Esophagus squamous epithelium (tissue), 5 donors: Measurements from ENCODE around the gene ILF3. TPM values are rescaled to one million over a fixed set of nuclear protein-coding genes. Genes with fewer than 3 reads are reported as not detected.
A peak's percentile ranks its signal among the peaks of the same experiment; 100 is the strongest.

Experiments used
- DNase-seq: peaks from one replicate; lab custom pipeline; 2025; lab: John Stamatoyannopoulos, UW
- H3K27ac ChIP-seq, 4 donors: fragments of 200-600 bp; sonication (generic); one replicate each; pipeline ENCODE4 v1.5.1; 2016 to 2019; ENCODE audit warnings: mild to moderate bottlenecking in 1 of 4
- H3K27me3 ChIP-seq, 4 donors: fragments of 200-600 bp; sonication (generic); 1 replicate in 3 of 4; 2 replicates in 1 of 4; pipeline versions ENCODE4 v1.5.1 to v1.6.0; 2017 to 2021; ENCODE audit warnings: antibody characterized with exemption in 1 of 4
- H3K36me3 ChIP-seq, 3 donors: fragments of 200-600 bp; sonication (generic); one replicate each; pipeline ENCODE4 v1.5.1; 2016 to 2019
- H3K4me1 ChIP-seq, 3 donors: fragments of 200-600 bp; sonication (generic); one replicate each; pipeline ENCODE4 v1.5.1; 2017 to 2019
- H3K4me3 ChIP-seq, 4 donors: fragments of 200-600 bp; sonication (generic); 1 replicate in 3 of 4; 2 replicates in 1 of 4; pipeline ENCODE4 v1.5.1; 2016 to 2019; ENCODE audit warnings: mild to moderate bottlenecking in 2 of 4, moderate library complexity in 1 of 4
- H3K9me3 ChIP-seq, 3 donors: fragments of 200-600 bp; sonication (generic); one replicate each; pipeline ENCODE4 v1.5.1; 2016 to 2019
- CTCF ChIP-seq, 6 experiments: fragments of 450-650 bp in 4 of 6; fragments of 200-600 bp in 2 of 6; sonication (generic) in 2 of 6; IDR thresholded peaks; one replicate each; pipeline ENCODE4 v1.5.1; 2016 to 2019; ENCODE audit warnings: antibody characterized with exemption in 6 of 6, mild to moderate bottlenecking in 4 of 6, moderate library complexity in 4 of 6
- POLR2A ChIP-seq, 4 donors: fragments of 450-650 bp; IDR thresholded peaks; one replicate each; pipeline ENCODE4 v1.6.1; 2017; ENCODE audit warnings: antibody characterized with exemption in 4 of 4, mild to moderate bottlenecking in 4 of 4, moderate library complexity in 3 of 4
- WGBS, 2 donors: methylation state at CpG; one replicate each; pipeline ENCODE4 v1.1.5; 2018; 5-methylcytosine and 5-hydroxymethylcytosine counted together
- intact Hi-C: fragments of 100-400 bp; cut with DNase I; formaldehyde crosslinking; loops from one replicate; pipeline ENCODE4 v1.15.0; 2022
- total RNA-seq, 4 donors: library from RNA; depleted of rRNA; stranded (reverse); fragments of >200 nt; gene quantifications; one replicate each; pipeline ENCODE4 v1.1.0, GENCODE V29; 2016
- donor health status: DM: yes; HTN: yes; CAD: no.

Gene ILF3
- total RNA-seq, 4 donors from 2014 or later = 68.7 to 123 (median 98.3) TPM

GRCh38 chr19:10615429-10616023 lies 38.6 kb upstream of the ILF3 start:
- TF ChIP-seq POLR2A (IDR thresholded peaks at IDR 0.05) (no peak), CTCF (IDR thresholded peaks at IDR 0.05) (no peak)
- DNase-seq = no peak
- 88 to 94% methylated on average over 7 to 14 of the region's 14 CpGs for WGBS, 2 donors
- Histone ChIP-seq H3K9me3 (no peaks in the 10 kb centered on the region), H3K4me1 (peaks cover 6 to 70% (median 24%) of the 10 kb centered on the region in 3 donors), H3K36me3 (no peaks in the 10 kb centered on the region), H3K27me3 (no peaks in the 10 kb centered on the region), H3K27ac (no peak overlapping the region), H3K4me3 (no peak overlapping the region)
- intact Hi-C loops = no loop called here

GRCh38 chr19:10617409-10618121 lies 36.6 kb upstream of the ILF3 start:
- WGBS, 2 donors = 41 to 55% methylated on average over 12 to 15 of the region's 15 CpGs
- DNase-seq = no peak
- Histone ChIP-seq H3K9me3 (no peaks in the 10 kb centered on the region), H3K4me1 (peaks cover 5 to 56% (median 16%) of the 10 kb centered on the region in 3 donors), H3K27me3 (no peaks in the 10 kb centered on the region), H3K4me3 (peak overlapping the region in 3 of 4 donors; percentile 13 to 35 (median 22)), H3K27ac (peak overlapping the region; percentile 51 to 73 (median 64)), H3K36me3 (no peaks in the 10 kb centered on the region)
- TF ChIP-seq POLR2A (IDR thresholded peaks at IDR 0.05) = no peak
- no peak for TF ChIP-seq CTCF (IDR thresholded peaks at IDR 0.05)
- intact Hi-C loops = no loop called here

- WGBS, 2 donors = 76 to 90% methylated on average over 3 to 7 of the region's 8 CpGs
- no peak for DNase-seq
- no peak for TF ChIP-seq CTCF (IDR thresholded peaks at IDR 0.05)
- Histone ChIP-seq H3K4me1 (peaks cover 0 to 56% (median 15%) of the 10 kb centered on the region in 3 donors), H3K27me3 (no peaks in the 10 kb centered on the region), H3K27ac (peak overlapping the region in 1 of 4 donors; percentile 73), H3K36me3 (no peaks in the 10 kb centered on the region), H3K9me3 (no peaks in the 10 kb centered on the region), H3K4me3 (no peak overlapping the region)
- intact Hi-C loops = no loop called here
These were observed 35.3 kb upstream of the ILF3 start for GRCh38 chr19:10618846-10619245.

- intact Hi-C loops = no loop called here
- no peak overlapping the region for H3K4me3 ChIP-seq
- no peaks in the 10 kb centered on the region for H3K36me3 ChIP-seq
- no peaks in the 10 kb centered on the region for H3K9me3 ChIP-seq
- no peak for TF ChIP-seq CTCF (IDR thresholded peaks at IDR 0.05)
- TF ChIP-seq POLR2A (IDR thresholded peaks at IDR 0.05) = no peak
- H3K4me1 ChIP-seq = peaks cover 11 to 61% (median 30%) of the 10 kb centered on the region in 3 donors
- DNase-seq = no peak
- H3K27ac ChIP-seq = no peak overlapping the region
- 94 to 95% methylated on average over 4 of the region's 4 CpGs for WGBS, 2 donors
- no peaks in the 10 kb centered on the region for H3K27me3 ChIP-seq
These were observed 33.4 kb upstream of the ILF3 start for GRCh38 chr19:10620786-10621185.

- Histone ChIP-seq H3K9me3 (no peaks in the 10 kb centered on the region), H3K4me3 (no peak overlapping the region), H3K4me1 (peaks cover 11 to 61% (median 39%) of the 10 kb centered on the region in 3 donors), H3K36me3 (peaks cover 0 to under 1% (median 0%) of the 10 kb centered on the region in 3 donors), H3K27me3 (no peaks in the 10 kb centered on the region), H3K27ac (no peak overlapping the region)
- no peak for TF ChIP-seq CTCF (IDR thresholded peaks at IDR 0.05)
- no peak for TF ChIP-seq POLR2A (IDR thresholded peaks at IDR 0.05)
- DNase-seq = no peak
- 91 to 98% methylated on average over 5 to 6 of the region's 8 CpGs for WGBS, 2 donors
- intact Hi-C loops = no loop called here
These were observed 32.2 kb upstream of the ILF3 start for GRCh38 chr19:10621966-10622365.
